Mammary epithelial cell (primary cell): Measurements from ENCODE around the gene FGF21.

ENCODE experiments used
- EZH2 ChIP-seq: IDR thresholded peaks from 2 replicates; pipeline ENCODE4 v1.6.1; 2012; ENCODE audit warnings: low read length, inconsistent platforms, borderline replicate concordance
- TF ChIP-seq, protein P1 (sequence below), 2 donors: IDR thresholded peaks in 1 of 2; conservative IDR thresholded peaks in 1 of 2; 2 replicates each; pipeline ENCODE4 v1.5.1; 2011 to 2012; ENCODE audit warnings: inconsistent platforms in 2 of 2, low read length in 2 of 2, mild to moderate bottlenecking in 2 of 2, control low read depth in 1 of 2, low read depth in 1 of 2; ENCODE audit not compliant: insufficient read depth in 1 of 2; ENCODE audit errors: extremely low read depth in 1 of 2

DNA sequence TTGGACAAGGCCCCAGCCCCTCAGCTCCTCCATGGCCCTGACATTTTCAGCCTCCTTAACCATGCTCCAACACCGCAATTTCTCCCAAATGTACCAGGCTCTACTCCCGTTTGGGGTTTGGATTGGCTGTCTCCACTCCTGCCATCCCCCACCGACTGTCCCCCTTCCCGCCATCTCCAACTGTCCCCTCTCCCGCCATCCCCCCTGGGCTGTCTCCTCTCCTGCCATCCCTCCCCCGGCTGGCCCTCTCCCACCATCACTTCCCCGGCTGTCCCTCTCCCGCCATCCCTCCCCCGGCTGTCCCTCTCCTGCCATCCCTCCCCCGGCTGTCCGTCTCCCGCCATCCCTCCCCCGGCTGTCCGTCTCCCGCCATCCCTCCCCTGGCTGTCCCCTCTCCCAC, 50.1 kb downstream of the FGF21 start:
- TF ChIP-seq, protein P1, sequence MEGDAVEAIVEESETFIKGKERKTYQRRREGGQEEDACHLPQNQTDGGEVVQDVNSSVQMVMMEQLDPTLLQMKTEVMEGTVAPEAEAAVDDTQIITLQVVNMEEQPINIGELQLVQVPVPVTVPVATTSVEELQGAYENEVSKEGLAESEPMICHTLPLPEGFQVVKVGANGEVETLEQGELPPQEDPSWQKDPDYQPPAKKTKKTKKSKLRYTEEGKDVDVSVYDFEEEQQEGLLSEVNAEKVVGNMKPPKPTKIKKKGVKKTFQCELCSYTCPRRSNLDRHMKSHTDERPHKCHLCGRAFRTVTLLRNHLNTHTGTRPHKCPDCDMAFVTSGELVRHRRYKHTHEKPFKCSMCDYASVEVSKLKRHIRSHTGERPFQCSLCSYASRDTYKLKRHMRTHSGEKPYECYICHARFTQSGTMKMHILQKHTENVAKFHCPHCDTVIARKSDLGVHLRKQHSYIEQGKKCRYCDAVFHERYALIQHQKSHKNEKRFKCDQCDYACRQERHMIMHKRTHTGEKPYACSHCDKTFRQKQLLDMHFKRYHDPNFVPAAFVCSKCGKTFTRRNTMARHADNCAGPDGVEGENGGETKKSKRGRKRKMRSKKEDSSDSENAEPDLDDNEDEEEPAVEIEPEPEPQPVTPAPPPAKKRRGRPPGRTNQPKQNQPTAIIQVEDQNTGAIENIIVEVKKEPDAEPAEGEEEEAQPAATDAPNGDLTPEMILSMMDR (conservative IDR thresholded peaks at IDR 0.05 in 1 of 2, IDR thresholded peaks at IDR 0.05 in 1 of 2; ENCODE audit: extremely low read depth in 1 of 2, insufficient read depth in 1 of 2, low read depth in 1 of 2, low read length in 2 of 2): no peak
- no peak for TF ChIP-seq EZH2
